Renal pelvis (tissue), 4 donors: ENCODE data around the gene SPINK4. TPM values are rescaled to one million over a fixed set of nuclear protein-coding genes. Genes with fewer than 3 reads are reported as not detected.

Experiments
- DNase-seq: peaks from one replicate; pipeline ENCODE4 v3.0.0-alpha.2; 2013
- polyA plus RNA-seq, 3 donors: library from polyadenylated mRNA; unstranded; fragments of 120-200 nt; gene quantifications; one replicate each; pipeline ENCODE4 v1.2.1, GENCODE V29; 2013; ENCODE audit not compliant: insufficient read length in 3 of 3

SPINK4 gene
- polyA plus RNA-seq, 3 donors = not detected

GRCh38 chr9:33257276-33257675 lies 17.3 kb downstream of the SPINK4 start:
- no peak for DNase-seq

GRCh38 chr9:33260372-33260771 lies 20.4 kb downstream of the SPINK4 start:
- DNase-seq = no peak

GRCh38 chr9:33263131-33264002 lies 23.4 kb downstream of the SPINK4 start:
- peak; percentile 19 for DNase-seq

GRCh38 chr9:33264003-33264472 lies 24.1 kb downstream of the SPINK4 start:
- no peak for DNase-seq

GRCh38 chr9:33264473-33265177 lies 24.7 kb downstream of the SPINK4 start, which contains the start of the genes BAG1 and CHMP5:
Gene BAG1 (minus strand): TSS chr9:33264708.
Gene CHMP5 (plus strand): TSS chr9:33265049. CDS start chr9:33265079, 30 bp downstream.
- DNase-seq = peak; percentile 99

GRCh38 chr9:33265211-33265865 lies 25.4 kb downstream of the SPINK4 start:
- DNase-seq = no peak

- no peak for DNase-seq
Observed at GRCh38 chr9:33267151-33267767, 27.3 kb downstream of the SPINK4 start.

- DNase-seq = no peak
Observed at GRCh38 chr9:33270146-33270545, 30.2 kb downstream of the SPINK4 start.

GRCh38 chr9:33272061-33272460 lies 32.1 kb downstream of the SPINK4 start:
- DNase-seq = no peak

GRCh38 chr9:33273266-33273971 lies 33.5 kb downstream of the SPINK4 start:
- no peak for DNase-seq

GRCh38 chr9:33273972-33274328 lies 34.0 kb downstream of the SPINK4 start:
- no peak for DNase-seq

- no peak for DNase-seq
Observed at GRCh38 chr9:33277484-33277883, 37.5 kb downstream of the SPINK4 start.

- DNase-seq = no peak
Observed at GRCh38 chr9:33285502-33285901, 45.5 kb downstream of the SPINK4 start.

GRCh38 chr9:33287087-33287490 lies 47.1 kb downstream of the SPINK4 start:
- peak; percentile 44 for DNase-seq

- no peak for DNase-seq
Observed at GRCh38 chr9:33288235-33288634, 48.3 kb downstream of the SPINK4 start.

- no peak for DNase-seq
Observed at GRCh38 chr9:33288828-33289483, 49.0 kb downstream of the SPINK4 start.

GRCh38 chr9:33289496-33289895 lies 49.5 kb downstream of the SPINK4 start:
- no peak for DNase-seq

- no peak for DNase-seq
Observed at GRCh38 chr9:33289936-33290246, 49.9 kb downstream of the SPINK4 start.

GRCh38 chr9:33290247-33291030 lies 50.5 kb downstream of the SPINK4 start, which contains the start of gene NFX1:
Gene NFX1 (plus strand): TSS chr9:33290516. CDS start chr9:33290573, 57 bp downstream.
- DNase-seq = peak; percentile 99

GRCh38 chr9:33291031-33291397 lies 51.0 kb downstream of the SPINK4 start:
- no peak for DNase-seq
